Measurements from ENCODE around the gene HSPA13. TPM values are rescaled to one million over a fixed set of nuclear protein-coding genes. Genes with fewer than 3 reads are reported as not detected.

The HSPA13 gene
- total and polyA plus RNA-seq, 2 donors (not counting 1 experiment from before 2014, with no cell fraction given) = 7.6 to 19.1 TPM

- no peak overlapping the region for H3K27ac ChIP-seq (ENCODE audit: low read length in 2 of 2)
- no peaks in the 10 kb centered on the region for H3K9me3 ChIP-seq (ENCODE audit: control extremely low read depth in 1 of 3, control insufficient read depth in 2 of 3, insufficient read depth in 1 of 3, low read length in 2 of 3)
- H3K9ac ChIP-seq (ENCODE audit: low read length) = no peak overlapping the region
- H3K4me3 ChIP-seq (ENCODE audit: control extremely low read depth in 1 of 5, extremely low read depth in 1 of 5, insufficient read depth in 1 of 5, low read depth in 2 of 5, low read length in 4 of 5) = no peak overlapping the region
- H2AFZ ChIP-seq (ENCODE audit: insufficient read depth, low read depth, low read length, poor library complexity, severe bottlenecking) = no peak overlapping the region
- H3K4me2 ChIP-seq (replicated peaks; ENCODE audit: low read depth, low read length, poor library complexity, severe bottlenecking) = no peak overlapping the region
- WGBS (ENCODE audit: insufficient coverage) = no CpG with 5 or more reads among the region's 1 CpG
- no peak for TF ChIP-seq EZH2 (IDR thresholded peaks at IDR 0.05; ENCODE audit: borderline replicate concordance, insufficient read depth, low read depth, low read length, poor library complexity, severe bottlenecking)
- no peaks in the 10 kb centered on the region for H3K79me2 ChIP-seq (ENCODE audit: control insufficient read depth, insufficient read depth, low read length)
- ChIA-PET POLR2A (no interaction called here), CTCF (no interaction called here)
- no peaks in the 10 kb centered on the region for H3K27me3 ChIP-seq (replicated peaks in 1 of 4; ENCODE audit: control extremely low read depth in 1 of 4, control insufficient read depth in 3 of 4, insufficient read depth in 4 of 4, low read length in 3 of 4)
- no peaks in the 10 kb centered on the region for H3K4me1 ChIP-seq (ENCODE audit: control insufficient read depth in 2 of 2, insufficient read depth in 2 of 2, low read length in 2 of 2)
- H4K20me1 ChIP-seq (ENCODE audit: control insufficient read depth, insufficient read depth, low read length, poor library complexity, severe bottlenecking) = no peaks in the 10 kb centered on the region
- Mint-ChIP-seq H3K9me3 (ENCODE audit: insufficient read depth) (no peaks in the 10 kb centered on the region), H3K27me3 (peaks cover 23% of the 10 kb centered on the region), H3K4me1 (no peaks in the 10 kb centered on the region), H3K4me3 (no peak overlapping the region), H3K27ac (no peak overlapping the region)
- DNase-seq (no peak), ATAC-seq (ENCODE audit: low read depth) (no peak)
- no peaks in the 10 kb centered on the region for H3K36me3 ChIP-seq (replicated peaks in 1 of 2; ENCODE audit: control extremely low read depth in 1 of 2, control insufficient read depth in 1 of 2, extremely low read depth in 1 of 2, insufficient read depth in 2 of 2, low read length in 1 of 2)
- intact Hi-C loops (cut with micrococcal nuclease) = no loop called here
Observed at GRCh38 chr21:14358775-14359174, 24.2 kb downstream of the HSPA13 start.

- H4K20me1 ChIP-seq (ENCODE audit: control insufficient read depth, insufficient read depth, low read length, poor library complexity, severe bottlenecking) = no peaks in the 10 kb centered on the region
- H3K27me3 ChIP-seq (replicated peaks in 1 of 4; ENCODE audit: control extremely low read depth in 1 of 4, control insufficient read depth in 3 of 4, insufficient read depth in 4 of 4, low read length in 3 of 4) = peaks cover 0 to 6% (median 0%) of the 10 kb centered on the region in 4 experiments
- no peaks in the 10 kb centered on the region for H3K9me3 ChIP-seq (ENCODE audit: control extremely low read depth in 1 of 3, control insufficient read depth in 2 of 3, insufficient read depth in 1 of 3, low read length in 2 of 3)
- no peaks in the 10 kb centered on the region for H3K9me3 Mint-ChIP-seq (ENCODE audit: insufficient read depth)
- TF ChIP-seq EZH2 (IDR thresholded peaks at IDR 0.05; ENCODE audit: borderline replicate concordance, insufficient read depth, low read depth, low read length, poor library complexity, severe bottlenecking) = no peak
- TF ChIP-seq CTCF (IDR thresholded peaks at IDR 0.05) = no peak
- H3K27ac ChIP-seq (ENCODE audit: low read length in 2 of 2) = no peak overlapping the region
- ATAC-seq (ENCODE audit: low read depth) (no peak), DNase-seq (no peak)
- 93% methylated on average over 4 of the region's 4 CpGs for WGBS (ENCODE audit: insufficient coverage)
- CTCF ChIA-PET = no interaction called here
- H3K27me3 Mint-ChIP-seq = peaks cover 27% of the 10 kb centered on the region
- no peaks in the 10 kb centered on the region for H3K4me1 Mint-ChIP-seq
- no peak overlapping the region for H2AFZ ChIP-seq (ENCODE audit: insufficient read depth, low read depth, low read length, poor library complexity, severe bottlenecking)
- H3K4me1 ChIP-seq (ENCODE audit: control insufficient read depth in 2 of 2, insufficient read depth in 2 of 2, low read length in 2 of 2) = no peaks in the 10 kb centered on the region
- no peak overlapping the region for H3K4me2 ChIP-seq (replicated peaks; ENCODE audit: low read depth, low read length, poor library complexity, severe bottlenecking)
- no peak overlapping the region for H3K4me3 Mint-ChIP-seq
- intact Hi-C loops (cut with micrococcal nuclease) = no loop called here
- H3K9ac ChIP-seq (ENCODE audit: low read length) = no peak overlapping the region
- no peaks in the 10 kb centered on the region for H3K79me2 ChIP-seq (ENCODE audit: control insufficient read depth, insufficient read depth, low read length)
- POLR2A ChIA-PET = no interaction called here
- H3K4me3 ChIP-seq (ENCODE audit: control extremely low read depth in 1 of 5, extremely low read depth in 1 of 5, insufficient read depth in 1 of 5, low read depth in 2 of 5, low read length in 4 of 5) = no peak overlapping the region
- H3K27ac Mint-ChIP-seq = no peak overlapping the region
- no peaks in the 10 kb centered on the region for H3K36me3 ChIP-seq (replicated peaks in 1 of 2; ENCODE audit: control extremely low read depth in 1 of 2, control insufficient read depth in 1 of 2, extremely low read depth in 1 of 2, insufficient read depth in 2 of 2, low read length in 1 of 2)
Observed at GRCh38 chr21:14356746-14357145, 26.2 kb downstream of the HSPA13 start.
